Measurements from ENCODE around the gene FBXO48.

Gene FBXO48, protein sequence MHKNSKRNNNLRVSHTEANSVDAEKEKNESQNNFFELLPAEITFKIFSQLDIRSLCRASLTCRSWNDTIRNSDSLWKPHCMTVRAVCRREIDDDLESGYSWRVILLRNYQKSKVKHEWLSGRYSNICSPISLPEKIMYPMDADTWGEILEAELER

DNA sequence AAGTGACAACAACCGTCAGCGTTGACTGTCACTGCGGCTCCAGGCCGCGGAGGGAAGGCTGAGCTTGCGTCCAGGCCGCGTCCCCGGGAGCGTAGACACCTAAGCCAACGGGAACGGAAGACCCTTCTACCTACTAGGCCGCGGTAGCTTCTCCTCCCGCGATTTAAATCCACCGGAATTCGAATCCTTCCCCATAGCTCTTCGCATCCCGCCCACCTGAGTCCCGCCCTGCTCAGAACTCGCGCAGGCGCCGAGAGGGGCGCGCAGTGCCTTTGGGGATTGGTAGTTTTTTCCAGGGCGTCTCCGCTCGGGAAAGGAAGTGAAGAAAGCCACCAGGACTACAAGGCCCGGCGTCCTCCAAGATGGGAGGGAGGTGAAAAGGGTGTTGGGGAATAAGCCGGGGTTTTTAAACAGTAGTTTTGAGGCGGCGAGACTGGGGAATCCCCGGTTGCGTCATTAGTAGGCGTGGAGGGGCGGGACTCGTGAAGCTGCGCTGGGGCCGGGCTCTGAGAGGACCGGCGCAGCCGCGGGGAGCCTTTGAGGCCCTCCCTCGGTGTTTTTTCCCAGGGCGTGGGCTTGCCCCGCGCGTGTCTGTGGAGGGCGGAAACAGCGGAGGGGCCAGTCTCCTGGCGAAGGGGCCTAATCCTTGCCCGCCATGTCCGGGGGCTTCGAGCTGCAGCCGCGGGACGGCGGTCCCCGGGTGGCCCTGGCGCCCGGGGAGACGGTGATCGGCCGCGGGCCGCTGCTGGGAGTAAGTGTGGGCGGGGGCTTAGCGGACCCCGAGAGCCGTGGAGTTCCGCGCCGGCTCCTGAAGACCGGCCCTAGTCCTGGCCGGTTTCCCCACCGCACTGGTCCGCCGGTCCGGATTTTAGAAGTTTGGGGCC lies at the start of gene FBXO48, which contains the start of gene APLF:
Gene FBXO48, minus strand, starts transcription at position 218 of the 884 bp plus-strand sequence. CDS start 2,149 bp downstream, outside the sequence.
Gene APLF, plus strand, starts transcription at position 509 of the 884 bp plus-strand sequence. Its CDS starts 147 bp downstream, at position 656.
- Histone ChIP-seq H3K27me3 (ENCODE audit: control insufficient read depth, insufficient read depth, low read length) (no peaks in the 10 kb centered on the region), H3K4me3 (ENCODE audit: low read length) (peak within 1 kb of the TSS; percentile 91), H3K4me1 (ENCODE audit: control insufficient read depth, low read depth, low read length) (peaks cover 6% of the 10 kb centered on the region), H3K9me3 (ENCODE audit: control insufficient read depth, low read depth, low read length) (no peaks in the 10 kb centered on the region), H3K9ac (ENCODE audit: low read length) (peak within 1 kb of the TSS; percentile 85), H3K27ac (ENCODE audit: low read length) (peak within 1 kb of the TSS; percentile 73), H3K36me3 (ENCODE audit: control insufficient read depth, low read depth, low read length) (no peaks in the 10 kb centered on the region)

DNA sequence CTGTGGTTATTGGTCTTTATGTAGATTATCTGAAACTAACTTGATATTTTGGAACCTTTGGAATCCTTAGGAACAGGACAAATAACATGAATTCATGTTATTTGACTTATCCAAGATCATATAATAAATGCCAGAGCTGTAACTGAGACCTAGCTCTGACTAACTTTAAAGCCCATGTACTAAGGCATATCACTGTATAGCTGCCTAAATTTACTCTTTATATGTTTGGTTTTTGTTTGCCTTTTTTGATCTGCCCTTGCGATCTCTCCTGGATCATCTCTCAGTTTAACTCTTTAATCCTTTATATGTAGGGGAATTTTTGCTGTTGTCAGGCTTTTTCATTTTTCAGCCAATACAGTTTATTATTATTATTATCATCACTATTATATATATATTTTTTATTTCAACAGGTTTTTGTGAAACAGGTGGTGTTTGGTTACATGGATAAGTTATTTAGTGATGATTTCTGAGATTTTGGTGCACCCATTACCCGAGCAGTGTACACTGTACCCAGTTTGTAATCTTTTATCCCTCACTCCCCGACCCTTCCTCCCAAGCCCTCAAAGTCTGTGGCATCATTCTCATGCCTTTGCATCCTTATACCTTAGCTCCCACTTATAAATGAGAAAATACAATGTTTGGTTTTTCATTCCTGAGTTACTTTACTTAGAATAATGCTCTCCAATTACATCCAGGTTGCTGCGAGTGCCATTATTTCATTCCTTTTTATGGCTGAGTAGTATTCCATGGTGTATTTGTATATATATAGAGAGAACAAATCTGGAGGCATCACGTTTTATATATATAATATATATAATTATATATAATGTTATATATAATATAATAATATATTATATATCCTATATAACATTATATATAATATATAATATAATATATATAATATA lies 49.2 kb upstream of the FBXO48 start:
- H3K4me1 ChIP-seq (ENCODE audit: control insufficient read depth, low read depth, low read length), result no peaks in the 10 kb centered on the region
- no peaks in the 10 kb centered on the region for H3K27me3 ChIP-seq (ENCODE audit: control insufficient read depth, insufficient read depth, low read length)
- no peak overlapping the region for H3K4me3 ChIP-seq (ENCODE audit: low read length)
- H3K36me3 ChIP-seq (ENCODE audit: control insufficient read depth, low read depth, low read length), result no peaks in the 10 kb centered on the region
- H3K27ac ChIP-seq (ENCODE audit: low read length), result no peak overlapping the region
- H3K9ac ChIP-seq (ENCODE audit: low read length), result no peak overlapping the region
- H3K9me3 ChIP-seq (ENCODE audit: control insufficient read depth, low read depth, low read length), result no peaks in the 10 kb centered on the region

DNA sequence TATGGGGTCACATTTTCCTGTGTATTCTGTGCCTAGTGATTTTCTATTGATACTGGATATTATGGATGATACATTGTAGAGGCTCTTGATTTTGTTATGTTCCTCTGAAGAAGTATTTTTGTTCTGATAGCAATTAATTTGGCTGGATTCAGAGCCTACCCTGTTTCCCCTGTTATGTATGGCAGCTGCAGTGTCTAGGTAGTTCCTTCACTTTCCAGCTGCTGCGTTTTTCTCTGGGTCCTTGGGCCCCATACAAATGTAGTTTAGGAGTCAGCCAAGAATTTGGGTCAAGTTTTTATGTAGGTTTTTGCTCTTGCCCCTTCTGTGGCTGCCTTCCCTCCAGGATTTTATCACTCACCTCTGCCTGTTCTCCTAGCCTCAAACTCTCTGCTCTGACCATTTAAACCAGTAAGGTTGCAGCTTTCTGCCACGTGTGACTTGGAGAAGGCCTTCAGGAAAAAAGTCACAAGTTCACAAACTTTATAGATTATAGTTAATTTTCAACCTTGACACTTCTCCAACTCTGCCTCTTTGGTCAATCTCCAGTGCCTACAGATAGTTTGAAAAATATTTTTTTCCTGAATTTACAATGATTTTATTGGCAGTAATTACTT lies 47.3 kb upstream of the FBXO48 start:
- H3K27me3 ChIP-seq (ENCODE audit: control insufficient read depth, insufficient read depth, low read length), result no peaks in the 10 kb centered on the region
- no peaks in the 10 kb centered on the region for H3K9me3 ChIP-seq (ENCODE audit: control insufficient read depth, low read depth, low read length)
- no peaks in the 10 kb centered on the region for H3K4me1 ChIP-seq (ENCODE audit: control insufficient read depth, low read depth, low read length)
- no peaks in the 10 kb centered on the region for H3K36me3 ChIP-seq (ENCODE audit: control insufficient read depth, low read depth, low read length)
- H3K4me3 ChIP-seq (ENCODE audit: low read length), result no peak overlapping the region
- no peak overlapping the region for H3K27ac ChIP-seq (ENCODE audit: low read length)
- no peak overlapping the region for H3K9ac ChIP-seq (ENCODE audit: low read length)

DNA sequence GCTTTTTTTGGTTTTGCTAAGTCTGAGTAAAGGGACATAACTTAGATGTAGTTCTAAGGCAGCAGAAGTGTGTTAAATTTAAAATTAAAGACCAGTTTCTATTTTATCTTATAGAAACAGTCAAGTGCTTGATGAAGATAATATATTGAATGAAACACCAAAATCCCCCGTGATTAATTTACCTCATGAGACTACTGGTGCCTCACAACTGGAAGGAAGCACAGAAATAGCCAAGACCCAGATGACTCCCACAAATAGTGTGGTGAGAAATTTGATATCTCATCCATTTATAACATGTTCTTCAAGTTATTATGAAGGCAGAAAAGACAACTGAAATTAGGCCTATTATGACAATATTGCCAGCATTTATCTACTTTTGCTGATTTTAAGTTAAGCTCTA lies 45.9 kb upstream of the FBXO48 start:
- Histone ChIP-seq H3K9ac (ENCODE audit: low read length) (no peak overlapping the region), H3K4me1 (ENCODE audit: control insufficient read depth, low read depth, low read length) (no peaks in the 10 kb centered on the region), H3K9me3 (ENCODE audit: control insufficient read depth, low read depth, low read length) (no peaks in the 10 kb centered on the region), H3K4me3 (ENCODE audit: low read length) (no peak overlapping the region), H3K27ac (ENCODE audit: low read length) (no peak overlapping the region), H3K27me3 (ENCODE audit: control insufficient read depth, insufficient read depth, low read length) (no peaks in the 10 kb centered on the region), H3K36me3 (ENCODE audit: control insufficient read depth, low read depth, low read length) (no peaks in the 10 kb centered on the region)

DNA sequence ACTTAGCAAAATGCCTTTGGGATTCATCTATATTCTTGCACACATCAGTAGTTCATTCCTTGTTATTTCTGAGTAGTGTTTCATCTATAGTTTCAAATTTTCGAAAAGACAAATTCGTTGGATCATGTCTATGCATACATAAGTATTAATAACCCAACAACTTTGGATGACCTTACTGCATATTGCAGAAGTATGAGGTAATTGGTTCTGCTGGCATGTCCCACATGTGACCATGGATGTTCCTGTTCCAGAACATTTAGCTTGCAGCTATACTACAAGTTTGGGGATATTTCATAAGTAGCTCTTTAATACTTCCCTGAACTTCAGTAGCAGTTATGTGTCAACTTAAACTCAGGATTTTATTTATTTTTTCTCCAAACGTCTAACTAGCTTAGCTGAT lies 45.2 kb upstream of the FBXO48 start:
- Histone ChIP-seq H3K4me3 (ENCODE audit: low read length) (no peak overlapping the region), H3K27ac (ENCODE audit: low read length) (no peak overlapping the region), H3K9ac (ENCODE audit: low read length) (no peak overlapping the region), H3K4me1 (ENCODE audit: control insufficient read depth, low read depth, low read length) (no peaks in the 10 kb centered on the region), H3K36me3 (ENCODE audit: control insufficient read depth, low read depth, low read length) (no peaks in the 10 kb centered on the region), H3K27me3 (ENCODE audit: control insufficient read depth, insufficient read depth, low read length) (no peaks in the 10 kb centered on the region), H3K9me3 (ENCODE audit: control insufficient read depth, low read depth, low read length) (no peaks in the 10 kb centered on the region)

DNA sequence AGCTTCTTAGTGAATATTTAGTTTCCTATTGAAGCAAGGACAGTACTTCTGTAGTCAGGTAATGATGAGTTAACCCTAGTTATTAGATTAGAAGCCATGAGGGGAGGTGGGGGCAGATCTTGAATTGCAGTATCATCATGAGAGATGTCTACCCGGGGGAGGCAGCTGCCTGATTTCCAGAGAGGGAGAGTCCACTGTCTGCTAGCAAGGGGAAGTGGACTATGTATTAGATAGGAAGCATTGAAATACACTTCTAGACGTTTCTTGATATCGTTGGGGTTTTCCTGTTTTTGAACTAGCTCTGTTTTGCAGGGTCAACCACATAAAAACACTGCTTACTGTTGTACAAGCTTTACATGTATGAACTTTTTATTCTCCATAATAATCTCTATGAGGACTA lies 39.1 kb upstream of the FBXO48 start:
- Histone ChIP-seq H3K27ac (ENCODE audit: low read length) (no peak overlapping the region), H3K4me1 (ENCODE audit: control insufficient read depth, low read depth, low read length) (peaks cover 10% of the 10 kb centered on the region), H3K27me3 (ENCODE audit: control insufficient read depth, insufficient read depth, low read length) (no peaks in the 10 kb centered on the region), H3K9me3 (ENCODE audit: control insufficient read depth, low read depth, low read length) (no peaks in the 10 kb centered on the region), H3K9ac (ENCODE audit: low read length) (no peak overlapping the region), H3K36me3 (ENCODE audit: control insufficient read depth, low read depth, low read length) (no peaks in the 10 kb centered on the region), H3K4me3 (ENCODE audit: low read length) (no peak overlapping the region)

DNA sequence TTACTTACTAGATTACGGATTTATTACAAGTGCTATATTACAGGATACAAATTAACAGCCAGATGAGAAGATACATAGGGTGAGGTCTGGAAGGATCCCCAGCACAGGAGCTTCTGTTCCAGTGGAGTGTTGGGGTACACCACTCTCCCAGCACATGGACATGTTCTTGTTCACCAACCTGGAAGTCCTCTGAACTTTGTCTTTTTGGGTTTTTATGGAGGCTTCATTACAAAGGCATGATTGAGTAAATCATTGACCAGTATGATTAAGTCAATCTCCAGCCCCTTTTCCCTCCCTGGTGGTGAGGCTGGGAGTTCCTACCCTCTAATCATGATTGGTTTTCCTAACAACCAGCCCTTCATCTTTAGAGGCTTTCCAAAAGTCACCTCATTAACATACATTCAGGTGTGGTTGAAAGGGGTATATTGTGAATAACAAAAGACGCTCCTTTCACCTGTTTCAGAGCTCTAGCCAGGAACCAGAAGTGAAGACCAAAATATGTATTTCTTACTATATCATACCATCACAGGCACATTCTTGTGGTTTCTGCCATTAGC lies 38.6 kb upstream of the FBXO48 start:
- H3K9ac ChIP-seq (ENCODE audit: low read length), result no peak overlapping the region
- peaks cover 10% of the 10 kb centered on the region for H3K4me1 ChIP-seq (ENCODE audit: control insufficient read depth, low read depth, low read length)
- H3K4me3 ChIP-seq (ENCODE audit: low read length), result no peak overlapping the region
- no peaks in the 10 kb centered on the region for H3K27me3 ChIP-seq (ENCODE audit: control insufficient read depth, insufficient read depth, low read length)
- H3K36me3 ChIP-seq (ENCODE audit: control insufficient read depth, low read depth, low read length), result no peaks in the 10 kb centered on the region
- no peaks in the 10 kb centered on the region for H3K9me3 ChIP-seq (ENCODE audit: control insufficient read depth, low read depth, low read length)
- no peak overlapping the region for H3K27ac ChIP-seq (ENCODE audit: low read length)

DNA sequence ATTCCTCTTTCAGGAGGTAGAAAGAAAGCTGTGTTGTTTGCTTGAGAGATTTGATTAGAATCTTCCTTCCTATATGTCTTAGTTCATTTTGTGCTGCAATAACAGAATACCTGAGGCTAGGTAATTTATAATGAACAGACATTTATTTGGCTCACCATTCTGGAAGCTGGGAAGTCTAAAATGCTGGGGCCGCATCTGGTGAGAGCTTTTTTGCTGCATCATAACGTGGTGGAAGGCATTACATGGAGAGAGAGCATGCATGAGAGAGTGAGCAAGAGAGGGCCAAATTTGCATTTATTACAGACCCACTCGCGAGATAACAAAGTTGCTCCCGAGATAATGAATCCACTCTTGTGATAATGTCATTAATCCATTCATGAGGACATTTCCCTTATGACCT lies 34.7 kb upstream of the FBXO48 start:
- Histone ChIP-seq H3K36me3 (ENCODE audit: control insufficient read depth, low read depth, low read length) (no peaks in the 10 kb centered on the region), H3K9ac (ENCODE audit: low read length) (no peak overlapping the region), H3K27me3 (ENCODE audit: control insufficient read depth, insufficient read depth, low read length) (no peaks in the 10 kb centered on the region), H3K4me1 (ENCODE audit: control insufficient read depth, low read depth, low read length) (peaks cover 10% of the 10 kb centered on the region), H3K9me3 (ENCODE audit: control insufficient read depth, low read depth, low read length) (no peaks in the 10 kb centered on the region), H3K4me3 (ENCODE audit: low read length) (no peak overlapping the region), H3K27ac (ENCODE audit: low read length) (no peak overlapping the region)

DNA sequence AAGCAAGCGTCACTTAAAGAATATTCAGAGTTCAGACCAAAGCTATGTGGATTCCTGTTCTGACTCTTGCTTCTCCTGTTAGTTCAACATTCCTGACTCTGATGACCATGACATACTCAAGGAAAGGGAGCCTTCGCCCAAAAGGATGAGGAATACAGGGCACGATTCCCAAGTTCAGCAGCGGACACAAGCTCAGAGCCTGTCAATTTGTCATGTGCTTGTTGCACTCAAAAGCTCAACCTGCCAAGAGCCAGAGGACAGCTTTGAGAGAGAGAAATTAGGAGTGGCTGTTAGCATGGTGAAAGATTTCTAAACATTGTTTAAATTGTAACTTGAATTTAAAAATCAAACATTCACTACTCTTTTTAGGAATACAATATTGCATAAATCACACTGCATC lies 33.6 kb upstream of the FBXO48 start:
- Histone ChIP-seq H3K4me1 (ENCODE audit: control insufficient read depth, low read depth, low read length) (peaks cover 4% of the 10 kb centered on the region), H3K9me3 (ENCODE audit: control insufficient read depth, low read depth, low read length) (no peaks in the 10 kb centered on the region), H3K27ac (ENCODE audit: low read length) (no peak overlapping the region), H3K36me3 (ENCODE audit: control insufficient read depth, low read depth, low read length) (no peaks in the 10 kb centered on the region), H3K9ac (ENCODE audit: low read length) (no peak overlapping the region), H3K4me3 (ENCODE audit: low read length) (no peak overlapping the region), H3K27me3 (ENCODE audit: control insufficient read depth, insufficient read depth, low read length) (no peaks in the 10 kb centered on the region)

DNA sequence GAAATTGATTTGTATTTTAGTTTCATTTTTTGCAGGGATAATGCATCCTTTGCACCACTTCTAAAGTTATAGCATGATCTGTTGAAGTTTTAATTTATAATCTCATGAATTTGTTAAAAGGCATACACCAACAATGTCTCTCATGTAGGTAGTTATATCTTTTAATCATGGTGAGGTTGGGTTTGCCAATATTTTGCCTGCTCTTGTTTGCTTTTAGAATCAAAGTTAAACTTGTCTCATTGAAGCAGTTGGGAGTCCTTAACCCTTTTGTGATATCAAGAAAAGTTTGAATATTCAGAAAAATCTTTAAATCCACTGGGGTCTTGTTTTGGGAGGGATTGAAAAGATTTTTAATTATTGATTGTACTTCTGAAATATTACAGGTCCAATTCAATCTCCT lies 32.0 kb upstream of the FBXO48 start:
- H3K4me1 ChIP-seq (ENCODE audit: control insufficient read depth, low read depth, low read length), result no peaks in the 10 kb centered on the region
- no peak overlapping the region for H3K9ac ChIP-seq (ENCODE audit: low read length)
- H3K9me3 ChIP-seq (ENCODE audit: control insufficient read depth, low read depth, low read length), result no peaks in the 10 kb centered on the region
- no peaks in the 10 kb centered on the region for H3K27me3 ChIP-seq (ENCODE audit: control insufficient read depth, insufficient read depth, low read length)
- no peaks in the 10 kb centered on the region for H3K36me3 ChIP-seq (ENCODE audit: control insufficient read depth, low read depth, low read length)
- H3K4me3 ChIP-seq (ENCODE audit: low read length), result no peak overlapping the region
- no peak overlapping the region for H3K27ac ChIP-seq (ENCODE audit: low read length)

DNA sequence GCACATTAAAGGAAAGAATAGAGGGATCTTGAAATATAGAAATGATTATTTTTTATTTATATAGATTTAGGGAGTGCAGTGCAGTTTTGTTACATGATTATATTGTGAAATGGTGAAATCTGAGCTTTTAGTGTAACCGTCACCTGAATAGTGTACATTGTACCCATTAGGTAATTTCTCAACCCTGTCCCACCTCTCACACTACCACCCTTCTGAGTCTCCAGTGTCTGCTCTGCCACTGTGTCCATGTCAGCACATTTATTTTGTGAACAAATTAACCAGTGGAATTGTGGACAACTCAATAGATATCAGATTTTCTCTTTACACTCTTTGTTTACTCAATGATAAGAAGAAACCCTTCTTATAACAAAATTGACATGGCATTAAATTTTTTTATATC lies 24.5 kb upstream of the FBXO48 start:
- Histone ChIP-seq H3K9ac (ENCODE audit: low read length) (no peak overlapping the region), H3K4me3 (ENCODE audit: low read length) (no peak overlapping the region), H3K27me3 (ENCODE audit: control insufficient read depth, insufficient read depth, low read length) (no peaks in the 10 kb centered on the region), H3K36me3 (ENCODE audit: control insufficient read depth, low read depth, low read length) (no peaks in the 10 kb centered on the region), H3K9me3 (ENCODE audit: control insufficient read depth, low read depth, low read length) (no peaks in the 10 kb centered on the region), H3K27ac (ENCODE audit: low read length) (no peak overlapping the region), H3K4me1 (ENCODE audit: control insufficient read depth, low read depth, low read length) (no peaks in the 10 kb centered on the region)
